GM10847 (cell line): ENCODE data around the gene ENO2.
A peak's percentile ranks its signal among the peaks of the same experiment; 100 is the strongest.

Experiments used
- POLR2A ChIP-seq: IDR thresholded peaks from 2 replicates; pipeline ENCODE4 v1.6.1; 2011; ENCODE audit not compliant: insufficient read length; ENCODE audit errors: extremely low read depth

Gene ENO2

GRCh38 chr12:6960593-6961277 lies 46.4 kb downstream of the ENO2 start:
- TF ChIP-seq POLR2A: no peak

DNA sequence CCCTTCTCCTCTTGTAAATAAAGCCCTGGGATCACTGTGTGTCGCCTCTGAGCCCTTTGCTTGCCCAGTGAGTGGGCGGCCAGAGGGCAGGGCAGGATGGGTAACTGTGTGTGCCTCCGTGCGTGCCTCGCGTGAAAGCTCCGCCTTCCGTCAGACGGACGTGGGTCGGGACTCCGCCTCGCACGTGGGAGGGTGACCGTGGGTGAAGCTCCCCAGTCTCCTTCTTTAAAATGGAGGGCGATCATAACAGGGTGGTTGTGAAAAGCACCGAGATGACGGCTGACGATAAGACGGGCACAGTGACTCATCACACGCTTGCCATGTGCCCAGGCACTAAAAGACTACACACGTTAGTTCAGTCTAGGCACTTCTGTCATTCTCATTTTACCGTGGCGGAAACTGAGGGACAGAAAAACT lies 46.9 kb downstream of the ENO2 start:
- no peak for TF ChIP-seq POLR2A

DNA sequence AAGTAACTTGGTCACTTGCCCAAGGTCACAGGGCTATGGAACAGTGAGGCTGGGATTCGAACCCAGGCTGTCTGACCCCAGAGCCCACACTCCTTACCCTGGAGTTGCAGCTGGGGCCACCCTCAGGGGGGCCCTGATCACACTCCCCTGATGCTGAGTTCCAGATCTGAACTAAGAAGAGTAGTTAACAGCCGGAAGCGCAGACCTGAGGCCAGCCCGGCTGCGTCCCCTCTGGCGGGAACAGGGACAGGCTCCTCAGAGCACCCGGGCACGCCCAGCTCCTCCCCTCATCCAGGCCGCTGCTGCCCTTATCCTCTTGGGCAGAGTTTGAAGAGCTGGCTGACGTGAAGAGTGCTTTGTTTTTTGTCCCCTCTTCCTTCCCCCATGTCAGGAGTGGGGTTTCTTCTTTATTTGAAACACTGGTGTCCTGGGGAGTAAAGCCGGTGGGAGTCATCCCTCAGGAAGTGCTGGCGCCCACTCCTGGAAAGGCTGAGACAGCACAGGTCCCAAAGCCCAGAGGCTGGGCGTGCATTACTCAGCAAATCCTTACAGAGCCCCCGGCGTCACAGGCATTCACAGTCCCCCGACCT lies 47.4 kb downstream of the ENO2 start:
- peak; percentile 32 for TF ChIP-seq POLR2A

GRCh38 chr12:6962285-6963015 lies 48.1 kb downstream of the ENO2 start:
- TF ChIP-seq POLR2A: peak; percentile 34

DNA sequence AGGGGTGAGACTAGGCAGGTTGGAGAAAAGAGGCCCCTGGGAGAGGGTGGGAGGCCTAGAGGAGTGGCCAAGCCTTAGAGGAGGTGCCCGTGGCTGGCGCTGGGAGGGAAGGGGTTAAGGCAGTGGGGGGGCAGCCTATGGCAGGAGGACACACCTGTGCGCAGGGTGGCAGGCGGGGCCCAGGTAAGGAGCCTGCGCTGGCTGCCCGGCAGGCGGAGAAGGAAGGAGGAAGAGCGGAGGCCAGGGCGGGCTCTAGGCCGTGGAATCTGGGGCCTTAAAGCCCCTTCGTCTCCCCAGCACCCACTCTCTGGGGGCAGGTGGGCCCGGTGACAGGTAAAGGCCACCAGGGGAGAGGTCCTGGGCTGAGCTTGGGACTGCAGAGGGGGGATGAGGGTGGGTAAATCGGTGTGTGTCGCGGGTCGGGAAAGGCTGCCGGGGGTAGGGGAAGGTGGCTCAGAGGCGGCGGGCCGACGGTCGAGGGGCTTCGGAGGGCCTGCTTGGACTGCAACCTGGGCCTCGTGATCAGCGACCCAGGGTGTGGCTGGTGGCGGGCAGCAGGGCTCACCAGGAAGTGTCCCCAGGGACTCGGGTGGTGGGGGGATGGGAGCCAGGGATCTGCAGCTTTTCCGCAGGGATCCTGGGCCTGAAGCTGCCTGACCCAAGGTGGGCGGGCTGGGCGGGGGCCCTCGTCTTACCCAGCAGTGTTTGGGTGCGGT lies 48.8 kb downstream of the ENO2 start:
- TF ChIP-seq POLR2A: no peak

DNA sequence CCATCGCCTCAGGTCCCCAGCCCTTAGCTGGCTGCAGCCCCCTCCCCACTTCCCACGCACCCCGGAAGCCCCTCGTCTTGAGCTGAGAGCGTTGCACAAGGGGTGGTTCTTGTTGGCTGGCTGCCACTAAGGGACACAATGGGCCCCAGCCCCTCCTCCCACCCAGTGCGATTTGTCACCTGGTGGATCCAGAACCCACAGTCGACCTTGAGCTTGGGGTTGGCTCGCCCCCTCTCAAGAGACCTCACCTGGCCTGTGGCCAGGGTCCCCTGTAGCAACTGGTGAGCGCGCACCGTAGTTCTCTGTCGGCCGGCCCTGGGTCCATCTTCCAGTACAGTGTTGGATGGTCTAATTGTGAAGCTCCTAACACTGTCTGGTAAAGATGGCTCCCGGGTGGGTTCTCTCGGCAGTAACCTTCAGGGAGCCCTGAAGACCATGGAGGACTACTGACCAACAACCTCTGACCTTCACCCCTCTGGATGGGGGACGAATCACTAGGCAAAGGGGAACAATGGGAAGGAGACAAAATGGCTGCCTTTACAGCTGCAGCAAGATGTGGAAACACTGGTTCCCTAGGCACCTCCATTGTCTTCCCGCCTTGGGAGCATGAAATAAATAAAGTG lies 49.5 kb downstream of the ENO2 start:
- no peak for TF ChIP-seq POLR2A

- no peak for TF ChIP-seq POLR2A
Measured at GRCh38 chr12:6964605-6965025, 50.2 kb downstream of the ENO2 start.

GRCh38 chr12:6965026-6965661 lies 50.8 kb downstream of the ENO2 start:
- TF ChIP-seq POLR2A: no peak

DNA sequence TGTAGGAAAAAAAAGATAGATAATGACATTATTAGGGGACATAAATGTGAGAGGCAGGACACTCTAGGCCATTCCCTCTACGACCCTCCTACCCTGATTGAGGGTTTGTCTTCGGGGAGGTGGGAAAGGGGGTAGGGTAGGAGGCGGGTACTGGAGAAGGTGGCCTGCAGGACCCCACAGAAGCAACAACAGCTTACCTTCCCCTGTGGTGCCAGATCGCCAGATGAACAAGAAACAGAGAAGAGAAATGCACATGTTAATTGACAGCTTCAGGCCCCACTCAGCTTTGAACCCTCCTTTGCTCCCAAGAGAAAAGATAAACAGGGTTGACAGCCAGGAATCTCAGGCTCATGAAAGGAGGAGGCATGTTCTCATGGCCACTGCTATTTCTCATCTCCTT lies 51.3 kb downstream of the ENO2 start:
- no peak for TF ChIP-seq POLR2A

GRCh38 chr12:6966351-6966750 lies 52.0 kb downstream of the ENO2 start:
- no peak for TF ChIP-seq POLR2A

GRCh38 chr12:6967651-6968100 lies 53.3 kb downstream of the ENO2 start:
- no peak for TF ChIP-seq POLR2A

DNA sequence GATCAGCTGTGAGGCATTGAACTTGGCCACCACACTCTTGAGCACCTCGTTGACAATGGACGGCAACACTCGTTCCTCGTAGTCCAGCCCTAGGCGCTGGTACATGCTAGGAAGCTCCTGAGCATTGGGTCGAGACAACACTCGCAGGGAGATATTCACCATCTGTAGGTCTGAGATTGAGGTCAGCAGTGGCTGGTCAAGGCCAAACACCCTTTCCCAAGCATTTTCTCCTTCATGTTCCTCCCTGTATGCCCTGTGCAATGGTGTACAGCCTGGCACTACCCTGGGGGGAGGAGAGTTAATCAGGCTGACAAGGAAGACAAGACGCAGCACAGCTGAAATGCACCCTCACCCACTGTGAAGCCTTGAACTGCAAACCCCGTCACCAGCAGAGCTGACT lies 54.0 kb downstream of the ENO2 start:
- no peak for TF ChIP-seq POLR2A

DNA sequence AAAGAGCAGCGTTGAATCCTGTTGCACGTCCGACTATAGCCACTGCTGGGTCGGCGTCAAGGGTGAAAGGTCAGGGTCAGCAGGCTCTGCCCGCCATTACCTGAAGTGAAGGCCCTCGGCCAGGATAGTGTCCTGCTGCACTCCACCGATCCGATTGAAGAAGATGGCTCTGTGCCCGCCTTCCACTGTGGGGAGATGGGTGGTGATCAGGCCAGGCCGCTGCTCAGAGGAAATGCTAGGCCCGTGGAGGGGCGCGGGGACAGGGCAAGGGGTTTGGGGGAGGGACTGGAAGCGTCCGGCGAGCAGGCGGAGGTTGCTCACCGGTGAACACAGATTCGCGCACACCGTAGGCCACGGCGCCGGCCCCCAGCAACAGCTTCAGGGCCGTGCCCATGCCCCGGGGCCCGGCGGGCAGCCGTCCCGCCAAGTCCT lies 55.7 kb downstream of the ENO2 start:
- no peak for TF ChIP-seq POLR2A
